ENCODE data around the gene TRABD2B.

The TRABD2B gene

GRCh38 chr1:47824297-47824696, 172.9 kb downstream of the TRABD2B start:
- Histone ChIP-seq H3K36me3 (ENCODE audit: control insufficient read depth in 1 of 2, insufficient read depth in 2 of 2, low read depth in 1 of 2, low read length in 2 of 2) (no peaks in the 10 kb centered on the region), H2AFZ (ENCODE audit: low read depth, low read length) (peak overlapping the region; percentile 10), H2AK5ac (ENCODE audit: low read length, severe bottlenecking) (no peak overlapping the region), H2BK5ac (ENCODE audit: low read depth, low read length, poor library complexity, severe bottlenecking) (no peak overlapping the region), H3K4me3 (ENCODE audit: insufficient read depth in 1 of 2, low read depth in 1 of 2, low read length in 2 of 2) (no peak overlapping the region), H4K91ac (ENCODE audit: low read length) (no peak overlapping the region), H2BK12ac (ENCODE audit: low read length in 2 of 2) (no peak overlapping the region), H3K14ac (ENCODE audit: low read length in 2 of 2) (no peak overlapping the region), H3K23ac (ENCODE audit: low read length in 2 of 2) (no peak overlapping the region), H3K9me3 (ENCODE audit: control insufficient read depth, low read length) (no peaks in the 10 kb centered on the region), H3K4me2 (ENCODE audit: low read length, poor library complexity, severe bottlenecking) (no peak overlapping the region), H3K27ac (ENCODE audit: low read length, poor library complexity, severe bottlenecking) (no peak overlapping the region), H3K79me1 (replicated peaks; ENCODE audit: low read length, poor library complexity, severe bottlenecking) (no peaks in the 10 kb centered on the region), H3K4ac (ENCODE audit: low read depth in 1 of 2, low read length in 2 of 2) (no peak overlapping the region), H2BK120ac (ENCODE audit: low read depth, low read length) (no peak overlapping the region), H3K18ac (ENCODE audit: low read depth in 1 of 2, low read length in 2 of 2) (no peak overlapping the region), H3K9ac (ENCODE audit: low read length) (no peak overlapping the region), H4K8ac (ENCODE audit: low read length) (no peak overlapping the region), H3K27me3 (ENCODE audit: control insufficient read depth in 1 of 2, insufficient read depth in 1 of 2, low read length in 2 of 2) (peaks cover 4 to 14% of the 10 kb centered on the region in 2 experiments), H3K4me1 (ENCODE audit: control insufficient read depth, insufficient read depth, low read depth, low read length) (no peaks in the 10 kb centered on the region), H2BK15ac (ENCODE audit: low read depth, poor library complexity, severe bottlenecking) (no peak overlapping the region)
- 94% methylated on average over 3 of the region's 3 CpGs for WGBS
- no peak for DNase-seq

- H3K4me1 ChIP-seq (ENCODE audit: control insufficient read depth, insufficient read depth, low read depth, low read length), result no peaks in the 10 kb centered on the region
- no peak overlapping the region for H3K14ac ChIP-seq (ENCODE audit: low read length in 2 of 2)
- no peak overlapping the region for H2BK120ac ChIP-seq (ENCODE audit: low read depth, low read length)
- H2AFZ ChIP-seq (ENCODE audit: low read depth, low read length), result no peak overlapping the region
- H3K4ac ChIP-seq (ENCODE audit: low read depth in 1 of 2, low read length in 2 of 2), result no peak overlapping the region
- H3K27ac ChIP-seq (ENCODE audit: low read length, poor library complexity, severe bottlenecking), result no peak overlapping the region
- peaks cover 0 to 14% of the 10 kb centered on the region in 2 experiments for H3K27me3 ChIP-seq (ENCODE audit: control insufficient read depth in 1 of 2, insufficient read depth in 1 of 2, low read length in 2 of 2)
- H3K4me2 ChIP-seq (ENCODE audit: low read length, poor library complexity, severe bottlenecking), result no peak overlapping the region
- H3K79me1 ChIP-seq (replicated peaks; ENCODE audit: low read length, poor library complexity, severe bottlenecking), result no peaks in the 10 kb centered on the region
- no peaks in the 10 kb centered on the region for H3K36me3 ChIP-seq (ENCODE audit: control insufficient read depth in 1 of 2, insufficient read depth in 2 of 2, low read depth in 1 of 2, low read length in 2 of 2)
- H4K8ac ChIP-seq (ENCODE audit: low read length), result no peak overlapping the region
- H2BK12ac ChIP-seq (ENCODE audit: low read length in 2 of 2), result no peak overlapping the region
- H3K9ac ChIP-seq (ENCODE audit: low read length), result no peak overlapping the region
- H2BK5ac ChIP-seq (ENCODE audit: low read depth, low read length, poor library complexity, severe bottlenecking), result no peak overlapping the region
- H2AK5ac ChIP-seq (ENCODE audit: low read length, severe bottlenecking), result no peak overlapping the region
- no peak overlapping the region for H3K18ac ChIP-seq (ENCODE audit: low read depth in 1 of 2, low read length in 2 of 2)
- H3K4me3 ChIP-seq (ENCODE audit: insufficient read depth in 1 of 2, low read depth in 1 of 2, low read length in 2 of 2), result no peak overlapping the region
- no peak overlapping the region for H2BK15ac ChIP-seq (ENCODE audit: low read depth, poor library complexity, severe bottlenecking)
- H3K23ac ChIP-seq (ENCODE audit: low read length in 2 of 2), result no peak overlapping the region
- H3K9me3 ChIP-seq (ENCODE audit: control insufficient read depth, low read length), result no peaks in the 10 kb centered on the region
- DNase-seq, result no peak
- no peak overlapping the region for H4K91ac ChIP-seq (ENCODE audit: low read length)
- 37% methylated on average over 9 of the region's 9 CpGs for WGBS
Observed at GRCh38 chr1:47823040-47823808, 174.0 kb downstream of the TRABD2B start.

DNA sequence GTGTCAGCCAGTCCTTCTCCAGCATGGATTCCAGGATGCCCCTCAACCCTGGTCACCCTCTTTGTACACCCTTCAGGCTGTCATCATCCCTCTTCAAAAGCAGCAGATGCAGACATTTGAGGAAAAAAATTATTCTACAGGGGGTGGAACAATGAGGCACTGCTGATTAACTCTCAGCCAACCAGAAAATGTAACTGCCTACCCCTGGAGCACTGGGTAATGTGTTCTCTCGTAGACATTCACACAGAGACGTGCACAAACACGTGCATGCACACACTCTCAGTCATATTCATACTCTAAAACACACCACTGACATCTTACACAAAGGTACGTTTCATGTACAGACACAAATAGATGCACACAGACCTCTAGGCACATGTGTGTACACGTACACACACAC, 175.4 kb downstream of the TRABD2B start:
- H3K9me3 ChIP-seq (ENCODE audit: control insufficient read depth, low read length), result no peaks in the 10 kb centered on the region
- peaks cover 5 to 14% of the 10 kb centered on the region in 2 experiments for H3K27me3 ChIP-seq (ENCODE audit: control insufficient read depth in 1 of 2, insufficient read depth in 1 of 2, low read length in 2 of 2)
- no peak overlapping the region for H2BK12ac ChIP-seq (ENCODE audit: low read length in 2 of 2)
- H3K36me3 ChIP-seq (ENCODE audit: control insufficient read depth in 1 of 2, insufficient read depth in 2 of 2, low read depth in 1 of 2, low read length in 2 of 2), result no peaks in the 10 kb centered on the region
- H3K4me1 ChIP-seq (ENCODE audit: control insufficient read depth, insufficient read depth, low read depth, low read length), result no peaks in the 10 kb centered on the region
- H3K23ac ChIP-seq (ENCODE audit: low read length in 2 of 2), result no peak overlapping the region
- WGBS, result 32% methylated on average over 5 of the region's 5 CpGs
- H2AFZ ChIP-seq (ENCODE audit: low read depth, low read length), result no peak overlapping the region
- DNase-seq, result no peak
- H4K91ac ChIP-seq (ENCODE audit: low read length), result no peak overlapping the region
- no peaks in the 10 kb centered on the region for H3K79me1 ChIP-seq (replicated peaks; ENCODE audit: low read length, poor library complexity, severe bottlenecking)
- no peak overlapping the region for H3K14ac ChIP-seq (ENCODE audit: low read length in 2 of 2)
- H2BK120ac ChIP-seq (ENCODE audit: low read depth, low read length), result no peak overlapping the region
- H3K4me2 ChIP-seq (ENCODE audit: low read length, poor library complexity, severe bottlenecking), result no peak overlapping the region
- H2BK5ac ChIP-seq (ENCODE audit: low read depth, low read length, poor library complexity, severe bottlenecking), result no peak overlapping the region
- H3K27ac ChIP-seq (ENCODE audit: low read length, poor library complexity, severe bottlenecking), result no peak overlapping the region
- H3K4ac ChIP-seq (ENCODE audit: low read depth in 1 of 2, low read length in 2 of 2), result no peak overlapping the region
- H2BK15ac ChIP-seq (ENCODE audit: low read depth, poor library complexity, severe bottlenecking), result no peak overlapping the region
- H3K9ac ChIP-seq (ENCODE audit: low read length), result no peak overlapping the region
- no peak overlapping the region for H3K18ac ChIP-seq (ENCODE audit: low read depth in 1 of 2, low read length in 2 of 2)
- no peak overlapping the region for H2AK5ac ChIP-seq (ENCODE audit: low read length, severe bottlenecking)
- H4K8ac ChIP-seq (ENCODE audit: low read length), result no peak overlapping the region
- H3K4me3 ChIP-seq (ENCODE audit: insufficient read depth in 1 of 2, low read depth in 1 of 2, low read length in 2 of 2), result no peak overlapping the region

DNA sequence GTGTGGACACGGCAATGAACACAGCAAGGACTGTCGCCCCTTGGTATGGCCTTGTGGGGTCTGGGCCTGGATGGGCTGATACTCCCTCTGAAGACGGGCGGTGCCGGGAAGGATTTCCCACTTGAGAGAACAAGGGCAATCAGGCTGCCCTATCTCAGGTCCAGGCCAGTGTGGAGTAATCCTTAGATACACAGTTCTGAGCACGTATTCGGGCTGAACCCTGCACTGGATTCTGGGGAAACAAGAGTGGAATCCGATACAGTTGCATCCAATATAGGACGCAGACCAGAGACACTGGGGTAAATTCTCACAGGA, 177.7 kb downstream of the TRABD2B start:
- Histone ChIP-seq H3K79me1 (replicated peaks; ENCODE audit: low read length, poor library complexity, severe bottlenecking) (no peaks in the 10 kb centered on the region), H3K36me3 (ENCODE audit: control insufficient read depth in 1 of 2, insufficient read depth in 2 of 2, low read depth in 1 of 2, low read length in 2 of 2) (no peaks in the 10 kb centered on the region), H2BK15ac (ENCODE audit: low read depth, poor library complexity, severe bottlenecking) (no peak overlapping the region), H3K4me3 (ENCODE audit: insufficient read depth in 1 of 2, low read depth in 1 of 2, low read length in 2 of 2) (no peak overlapping the region), H2BK12ac (ENCODE audit: low read length in 2 of 2) (no peak overlapping the region), H4K8ac (ENCODE audit: low read length) (no peak overlapping the region), H2BK120ac (ENCODE audit: low read depth, low read length) (no peak overlapping the region), H2AFZ (ENCODE audit: low read depth, low read length) (no peak overlapping the region), H3K9me3 (ENCODE audit: control insufficient read depth, low read length) (no peaks in the 10 kb centered on the region), H3K23ac (ENCODE audit: low read length in 2 of 2) (no peak overlapping the region), H3K4me1 (ENCODE audit: control insufficient read depth, insufficient read depth, low read depth, low read length) (no peaks in the 10 kb centered on the region), H3K14ac (ENCODE audit: low read length in 2 of 2) (no peak overlapping the region), H2BK5ac (ENCODE audit: low read depth, low read length, poor library complexity, severe bottlenecking) (no peak overlapping the region), H3K4ac (ENCODE audit: low read depth in 1 of 2, low read length in 2 of 2) (no peak overlapping the region), H3K27me3 (ENCODE audit: control insufficient read depth in 1 of 2, insufficient read depth in 1 of 2, low read length in 2 of 2) (peaks cover 9 to 25% of the 10 kb centered on the region in 2 experiments), H3K18ac (ENCODE audit: low read depth in 1 of 2, low read length in 2 of 2) (no peak overlapping the region), H3K4me2 (ENCODE audit: low read length, poor library complexity, severe bottlenecking) (no peak overlapping the region), H2AK5ac (ENCODE audit: low read length, severe bottlenecking) (no peak overlapping the region), H3K9ac (ENCODE audit: low read length) (no peak overlapping the region), H3K27ac (ENCODE audit: low read length, poor library complexity, severe bottlenecking) (no peak overlapping the region), H4K91ac (ENCODE audit: low read length) (no peak overlapping the region)
- DNase-seq, result no peak
- WGBS, result 82% methylated on average over 9 of the region's 9 CpGs
